ENCODE results near the gene NR4A1. TPM values are rescaled to one million over a fixed set of nuclear protein-coding genes. Genes with fewer than 3 reads are reported as not detected.

NR4A1 gene
- total RNA-seq, 2 experiments from 2014 or later = 25.3 to 29.0 TPM

DNA sequence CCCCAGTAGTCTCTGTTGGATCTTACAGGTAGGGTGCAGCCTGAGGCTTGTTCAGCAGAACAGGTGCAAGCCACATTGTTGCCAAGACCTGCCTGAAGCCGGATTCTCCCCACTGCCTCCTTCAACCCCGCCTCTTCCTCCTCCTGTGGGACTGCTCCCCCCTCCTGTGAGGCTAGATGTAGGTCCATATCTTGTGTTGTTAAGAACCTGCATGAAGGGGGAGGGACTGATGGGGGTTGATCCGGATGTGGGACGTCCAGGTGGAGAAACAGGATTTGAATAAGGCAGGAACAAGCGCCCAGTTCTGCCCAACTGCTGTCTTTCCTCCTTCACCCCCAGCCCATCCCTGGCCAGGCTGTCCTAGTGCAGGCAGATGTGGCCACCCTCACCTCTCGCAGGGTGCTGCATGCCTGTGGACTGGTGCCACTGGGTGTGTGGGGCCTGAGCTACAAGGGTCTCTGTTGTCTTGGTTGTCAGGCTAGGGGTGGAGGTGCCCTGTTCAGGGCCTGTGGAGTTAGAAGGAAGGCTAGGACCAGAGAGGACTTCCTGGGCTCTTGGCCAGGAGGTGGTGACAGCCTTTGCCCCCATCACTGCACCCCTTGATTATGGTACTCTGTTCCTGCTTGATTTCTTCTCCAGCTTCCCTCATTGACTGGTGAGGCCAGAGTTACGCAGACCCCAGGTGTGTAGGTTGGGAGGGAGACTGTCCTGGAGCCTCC lies 1.4 kb downstream of the NR4A1 start:
- peaks cover 30% of the 10 kb centered on the region for H3K36me3 ChIP-seq (ENCODE audit: insufficient read depth, low read length)
- ChIA-PET CTCF (ENCODE audit: unreplicated experiment) (interaction anchor here (0.7 kb wide), 1 partner anchor 30 kb away, joined by 4 read pairs; no protein-coding TSS in a partner anchor), POLR2A (interaction anchor here (1.1 kb wide), 1 partner anchor 19 kb away, joined by 3 read pairs; no protein-coding TSS in a partner anchor)
- no peaks in the 10 kb centered on the region for H3K9me2 ChIP-seq (ENCODE audit: insufficient read depth, low read length)
- no TSS peak for BruUV-seq (replicated peaks)
- TF ChIP-seq EZH2phosphoT487 (IDR thresholded peaks at IDR 0.05; ENCODE audit: borderline replicate concordance, low read depth, low read length) = no peak
- TF ChIP-seq, protein P1, sequence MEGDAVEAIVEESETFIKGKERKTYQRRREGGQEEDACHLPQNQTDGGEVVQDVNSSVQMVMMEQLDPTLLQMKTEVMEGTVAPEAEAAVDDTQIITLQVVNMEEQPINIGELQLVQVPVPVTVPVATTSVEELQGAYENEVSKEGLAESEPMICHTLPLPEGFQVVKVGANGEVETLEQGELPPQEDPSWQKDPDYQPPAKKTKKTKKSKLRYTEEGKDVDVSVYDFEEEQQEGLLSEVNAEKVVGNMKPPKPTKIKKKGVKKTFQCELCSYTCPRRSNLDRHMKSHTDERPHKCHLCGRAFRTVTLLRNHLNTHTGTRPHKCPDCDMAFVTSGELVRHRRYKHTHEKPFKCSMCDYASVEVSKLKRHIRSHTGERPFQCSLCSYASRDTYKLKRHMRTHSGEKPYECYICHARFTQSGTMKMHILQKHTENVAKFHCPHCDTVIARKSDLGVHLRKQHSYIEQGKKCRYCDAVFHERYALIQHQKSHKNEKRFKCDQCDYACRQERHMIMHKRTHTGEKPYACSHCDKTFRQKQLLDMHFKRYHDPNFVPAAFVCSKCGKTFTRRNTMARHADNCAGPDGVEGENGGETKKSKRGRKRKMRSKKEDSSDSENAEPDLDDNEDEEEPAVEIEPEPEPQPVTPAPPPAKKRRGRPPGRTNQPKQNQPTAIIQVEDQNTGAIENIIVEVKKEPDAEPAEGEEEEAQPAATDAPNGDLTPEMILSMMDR (conservative IDR thresholded peaks at IDR 0.05; ENCODE audit: low read length) = no peak
- no peaks in the 10 kb centered on the region for H4K20me1 ChIP-seq (ENCODE audit: insufficient read depth, low read length)
- H3K4me3 ChIP-seq (ENCODE audit: low read depth, low read length, poor library complexity, severe bottlenecking) = peak overlapping the region; percentile 68
- no peaks in the 10 kb centered on the region for H3K9me3 ChIP-seq (ENCODE audit: low read length)
- H3K27ac ChIP-seq (ENCODE audit: low read depth, low read length, poor library complexity, severe bottlenecking) = peak overlapping the region; percentile 66
- peaks cover 36% of the 10 kb centered on the region for H3K4me1 ChIP-seq (ENCODE audit: insufficient read depth, low read length, poor library complexity, severe bottlenecking)
- no peak overlapping the region for H2AFZ ChIP-seq (ENCODE audit: low read length)
- DNase-seq (ENCODE audit: low spot score) = peak; percentile 55
- intact Hi-C loops (cut with micrococcal nuclease; ENCODE audit: unreplicated experiment) = no loop called here
- peak overlapping the region; percentile 85 for H3K4me2 ChIP-seq (ENCODE audit: low read length)
- H3K79me2 ChIP-seq (ENCODE audit: insufficient read depth, low read depth, low read length) = no peaks in the 10 kb centered on the region; the same call in 1 of the 2 replicates

DNA sequence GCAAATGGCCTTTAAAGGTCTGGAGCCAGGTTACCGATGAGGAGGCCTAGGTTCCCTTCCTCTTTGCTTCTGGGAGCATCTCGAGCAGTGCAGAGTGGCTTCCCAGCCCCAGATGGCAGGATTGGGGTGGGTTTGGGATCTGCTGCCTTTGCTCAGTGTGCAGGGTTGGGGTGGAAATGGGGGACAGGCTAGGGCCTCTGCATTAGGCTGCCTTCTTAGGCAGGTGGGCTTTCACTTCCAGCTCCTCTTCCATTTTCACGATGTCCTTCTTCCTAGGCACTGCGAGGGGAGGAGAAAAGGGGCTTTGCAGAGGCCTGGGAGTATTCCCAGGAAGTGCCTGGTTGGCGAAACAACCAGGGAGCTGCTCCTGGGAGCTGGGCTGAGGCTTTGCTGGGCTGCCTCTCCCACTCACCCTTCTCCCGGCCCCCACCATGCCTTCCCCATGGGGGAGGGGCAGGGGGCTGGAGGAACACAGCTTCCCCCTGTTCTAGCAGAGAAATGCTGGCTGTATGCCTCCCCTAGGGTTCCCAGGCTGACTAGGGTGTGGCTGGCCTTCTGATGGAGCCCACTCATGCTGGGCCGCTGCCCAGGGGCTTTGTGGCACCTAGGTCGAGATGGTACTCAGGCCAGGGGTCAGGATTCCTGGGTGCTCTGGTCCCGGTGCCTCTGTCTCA lies 2.4 kb downstream of the NR4A1 start:
- Histone ChIP-seq H3K4me3 (ENCODE audit: low read depth, low read length, poor library complexity, severe bottlenecking) (no peak overlapping the region), H3K79me2 (ENCODE audit: insufficient read depth, low read depth, low read length) (no peaks in the 10 kb centered on the region; the same call in 1 of the 2 replicates), H3K4me1 (ENCODE audit: insufficient read depth, low read length, poor library complexity, severe bottlenecking) (peaks cover 38% of the 10 kb centered on the region), H3K27ac (ENCODE audit: low read depth, low read length, poor library complexity, severe bottlenecking) (no peak overlapping the region), H3K4me2 (ENCODE audit: low read length) (no peak overlapping the region), H4K20me1 (ENCODE audit: insufficient read depth, low read length) (no peaks in the 10 kb centered on the region), H3K36me3 (ENCODE audit: insufficient read depth, low read length) (peaks cover 31% of the 10 kb centered on the region), H3K9me2 (ENCODE audit: insufficient read depth, low read length) (no peaks in the 10 kb centered on the region), H3K9me3 (ENCODE audit: low read length) (no peaks in the 10 kb centered on the region), H2AFZ (ENCODE audit: low read length) (no peak overlapping the region)
- TF ChIP-seq, protein P1 (conservative IDR thresholded peaks at IDR 0.05; ENCODE audit: low read length) = no peak
- no peak for TF ChIP-seq EZH2phosphoT487 (IDR thresholded peaks at IDR 0.05; ENCODE audit: borderline replicate concordance, low read depth, low read length)
- POLR2A ChIA-PET = interaction anchor here (1.1 kb wide), 1 partner anchor 18 kb away, joined by 3 read pairs; no protein-coding TSS in a partner anchor
- no peak for DNase-seq (ENCODE audit: low spot score)
- CTCF ChIA-PET (ENCODE audit: unreplicated experiment) = no interaction called here
- intact Hi-C loops (cut with micrococcal nuclease; ENCODE audit: unreplicated experiment) = no loop called here
- BruUV-seq (replicated peaks) = no TSS peak

Data from OCI-LY7 (cell line).